ENCODE measurements around the gene GMCL1.

- TF ChIP-seq EZH2phosphoT487 (IDR thresholded peaks at IDR 0.05; ENCODE audit: insufficient read depth, low read depth): no peak
- TF ChIP-seq EZH2 (IDR thresholded peaks at IDR 0.05; ENCODE audit: insufficient read depth, poor library complexity, severe bottlenecking): no peak
Observed at GRCh38 chr2:69830045-69830905, 815 bp downstream of the GMCL1 start.
